ENCODE results near the gene NEDD9.

The NEDD9 gene

DNA sequence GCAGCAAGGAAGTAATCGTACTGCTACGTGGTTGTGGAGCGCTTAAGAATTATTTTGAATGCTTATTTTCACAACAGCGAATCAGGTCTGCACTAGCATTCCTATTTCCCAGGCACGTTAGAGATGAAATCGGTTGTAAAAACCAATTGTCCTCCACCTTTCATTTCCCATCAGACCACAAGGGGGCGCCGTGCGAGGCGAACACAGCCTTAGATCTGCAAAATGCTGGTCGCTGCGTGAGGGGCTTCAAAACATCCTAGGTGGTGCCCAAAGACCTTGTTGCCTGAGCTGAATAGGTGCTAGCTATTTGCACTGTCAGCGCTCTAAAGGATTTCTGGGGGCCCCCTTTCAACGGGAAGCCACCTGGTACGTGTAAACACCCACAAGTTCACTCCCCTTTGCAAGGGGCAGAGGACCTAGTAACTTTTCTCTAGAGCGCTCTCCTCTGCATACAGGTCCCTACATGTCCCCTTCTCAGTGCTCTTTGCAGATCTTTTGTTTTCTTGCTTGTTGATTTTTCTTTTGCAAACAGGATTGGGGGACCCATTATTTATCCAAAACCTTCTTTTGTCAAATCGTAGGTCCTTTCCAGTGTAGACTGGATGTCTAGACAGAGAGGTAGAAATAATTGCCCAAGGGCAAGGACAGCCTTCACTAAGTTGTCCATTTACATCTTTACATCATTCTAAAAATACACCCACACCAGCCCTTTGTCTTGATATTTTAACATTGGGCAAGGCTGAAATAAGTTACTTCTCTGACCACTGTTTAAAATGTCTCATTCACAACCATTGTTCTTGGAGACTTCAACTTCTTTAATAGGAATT is 59.8 kb downstream of the NEDD9 start:
- no peak overlapping the region for H3K27ac ChIP-seq (ENCODE audit: poor library complexity, severe bottlenecking)
- no peaks in the 10 kb centered on the region for H3K27me3 ChIP-seq (ENCODE audit: insufficient read depth, poor library complexity, severe bottlenecking)
- H3K4me3 ChIP-seq (ENCODE audit: severe bottlenecking): no peak overlapping the region
- no peaks in the 10 kb centered on the region for H3K36me3 ChIP-seq (ENCODE audit: low read depth)
- no peaks in the 10 kb centered on the region for H3K9me3 ChIP-seq (ENCODE audit: severe bottlenecking)
- TF ChIP-seq CTCF (IDR thresholded peaks at IDR 0.05; ENCODE audit: poor library complexity, severe bottlenecking): peak; percentile 93
- H3K4me1 ChIP-seq (ENCODE audit: insufficient read depth, poor library complexity, severe bottlenecking): no peaks in the 10 kb centered on the region
- peak; percentile 40; the same call in 2 of the 3 replicates for ATAC-seq (ENCODE audit: low read depth)
- no peak for DNase-seq (ENCODE audit: low spot score)

DNA sequence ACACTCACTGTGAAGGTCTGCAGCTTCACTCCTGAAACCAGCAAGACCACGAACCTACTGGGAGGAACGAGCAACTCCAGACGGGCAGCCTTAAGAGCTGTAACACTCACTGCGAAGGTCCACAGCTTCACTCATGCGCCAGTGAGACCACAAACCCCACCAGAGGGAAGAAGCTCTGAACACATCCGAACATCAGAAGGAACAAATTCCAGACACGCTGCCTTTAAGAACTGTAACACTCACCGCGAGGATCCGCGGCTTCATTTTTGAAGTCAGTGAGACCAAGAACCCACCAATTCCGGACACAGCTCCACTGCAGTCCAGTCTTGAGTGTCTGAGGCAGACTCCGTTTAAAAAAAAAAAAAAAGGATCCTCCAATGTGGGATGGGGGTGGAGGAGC is 60.5 kb downstream of the NEDD9 start:
- ATAC-seq (ENCODE audit: low read depth) (no peak), DNase-seq (ENCODE audit: low spot score) (no peak)
- H3K36me3 ChIP-seq (ENCODE audit: low read depth): no peaks in the 10 kb centered on the region
- no peaks in the 10 kb centered on the region for H3K4me1 ChIP-seq (ENCODE audit: insufficient read depth, poor library complexity, severe bottlenecking)
- no peak overlapping the region for H3K4me3 ChIP-seq (ENCODE audit: severe bottlenecking)
- no peaks in the 10 kb centered on the region for H3K9me3 ChIP-seq (ENCODE audit: severe bottlenecking)
- no peak overlapping the region for H3K27ac ChIP-seq (ENCODE audit: poor library complexity, severe bottlenecking)
- TF ChIP-seq CTCF (IDR thresholded peaks at IDR 0.05; ENCODE audit: poor library complexity, severe bottlenecking): no peak
- no peaks in the 10 kb centered on the region for H3K27me3 ChIP-seq (ENCODE audit: insufficient read depth, poor library complexity, severe bottlenecking)

GRCh38 chr6:11168091-11168635 is 64.3 kb downstream of the NEDD9 start:
- no peaks in the 10 kb centered on the region for H3K4me1 ChIP-seq (ENCODE audit: insufficient read depth, poor library complexity, severe bottlenecking)
- H3K9me3 ChIP-seq (ENCODE audit: severe bottlenecking): no peaks in the 10 kb centered on the region
- no peak overlapping the region for H3K27ac ChIP-seq (ENCODE audit: poor library complexity, severe bottlenecking)
- H3K4me3 ChIP-seq (ENCODE audit: severe bottlenecking): no peak overlapping the region
- no peak for ATAC-seq (ENCODE audit: low read depth)
- no peaks in the 10 kb centered on the region for H3K36me3 ChIP-seq (ENCODE audit: low read depth)
- H3K27me3 ChIP-seq (ENCODE audit: insufficient read depth, poor library complexity, severe bottlenecking): no peaks in the 10 kb centered on the region
- no peak for TF ChIP-seq CTCF (IDR thresholded peaks at IDR 0.05; ENCODE audit: poor library complexity, severe bottlenecking)
- DNase-seq (ENCODE audit: low spot score): no peak

- no peaks in the 10 kb centered on the region for H3K27me3 ChIP-seq (ENCODE audit: insufficient read depth, poor library complexity, severe bottlenecking)
- H3K9me3 ChIP-seq (ENCODE audit: severe bottlenecking): no peaks in the 10 kb centered on the region
- no peaks in the 10 kb centered on the region for H3K4me1 ChIP-seq (ENCODE audit: insufficient read depth, poor library complexity, severe bottlenecking)
- no peak overlapping the region for H3K4me3 ChIP-seq (ENCODE audit: severe bottlenecking)
- ATAC-seq (ENCODE audit: low read depth) (no peak), DNase-seq (ENCODE audit: low spot score) (no peak)
- no peak overlapping the region for H3K27ac ChIP-seq (ENCODE audit: poor library complexity, severe bottlenecking)
- H3K36me3 ChIP-seq (ENCODE audit: low read depth): no peaks in the 10 kb centered on the region
- TF ChIP-seq CTCF (IDR thresholded peaks at IDR 0.05; ENCODE audit: poor library complexity, severe bottlenecking): no peak
Measured at GRCh38 chr6:11166948-11167347, 65.5 kb downstream of the NEDD9 start.
